Testis (tissue), 2 donors: ENCODE measurements around the gene FARP1.

Source experiments
- CTCF ChIP-seq, 3 experiments: fragments of 450-650 bp in 2 of 3; fragments of 200-600 bp in 1 of 3; sonication (generic) in 1 of 3; IDR thresholded peaks; one replicate each; pipeline ENCODE4 v1.5.1; 2016 to 2019; ENCODE audit warnings: antibody characterized with exemption in 3 of 3, mild to moderate bottlenecking in 2 of 3, moderate library complexity in 1 of 3
- POLR2A ChIP-seq: fragments of 450-650 bp; IDR thresholded peaks from one replicate; pipeline ENCODE4 v1.6.1; 2017; ENCODE audit warnings: antibody characterized with exemption, mild to moderate bottlenecking, moderate library complexity

GRCh38 chr13:98427331-98427995 is 284.6 kb downstream of the FARP1 start:
- no peak for TF ChIP-seq CTCF (IDR thresholded peaks at IDR 0.05)
- TF ChIP-seq POLR2A: no peak
